GM18517 (cell line): Measurements from ENCODE around the gene LRRC75B.
"Not testable (repeated sequence)": the region's sequence is repeated elsewhere in the genome, so short reads cannot be mapped to it uniquely, and the experiment has no call there.

Experiments used
- ATAC-seq: cut with Tn5 transposase; IDR thresholded peaks from one replicate; pipeline ENCODE4 v1.9.1; 2021; ENCODE audit warnings: mild to moderate bottlenecking, moderate library complexity; ENCODE audit not compliant: unreplicated experiment

Gene LRRC75B

DNA sequence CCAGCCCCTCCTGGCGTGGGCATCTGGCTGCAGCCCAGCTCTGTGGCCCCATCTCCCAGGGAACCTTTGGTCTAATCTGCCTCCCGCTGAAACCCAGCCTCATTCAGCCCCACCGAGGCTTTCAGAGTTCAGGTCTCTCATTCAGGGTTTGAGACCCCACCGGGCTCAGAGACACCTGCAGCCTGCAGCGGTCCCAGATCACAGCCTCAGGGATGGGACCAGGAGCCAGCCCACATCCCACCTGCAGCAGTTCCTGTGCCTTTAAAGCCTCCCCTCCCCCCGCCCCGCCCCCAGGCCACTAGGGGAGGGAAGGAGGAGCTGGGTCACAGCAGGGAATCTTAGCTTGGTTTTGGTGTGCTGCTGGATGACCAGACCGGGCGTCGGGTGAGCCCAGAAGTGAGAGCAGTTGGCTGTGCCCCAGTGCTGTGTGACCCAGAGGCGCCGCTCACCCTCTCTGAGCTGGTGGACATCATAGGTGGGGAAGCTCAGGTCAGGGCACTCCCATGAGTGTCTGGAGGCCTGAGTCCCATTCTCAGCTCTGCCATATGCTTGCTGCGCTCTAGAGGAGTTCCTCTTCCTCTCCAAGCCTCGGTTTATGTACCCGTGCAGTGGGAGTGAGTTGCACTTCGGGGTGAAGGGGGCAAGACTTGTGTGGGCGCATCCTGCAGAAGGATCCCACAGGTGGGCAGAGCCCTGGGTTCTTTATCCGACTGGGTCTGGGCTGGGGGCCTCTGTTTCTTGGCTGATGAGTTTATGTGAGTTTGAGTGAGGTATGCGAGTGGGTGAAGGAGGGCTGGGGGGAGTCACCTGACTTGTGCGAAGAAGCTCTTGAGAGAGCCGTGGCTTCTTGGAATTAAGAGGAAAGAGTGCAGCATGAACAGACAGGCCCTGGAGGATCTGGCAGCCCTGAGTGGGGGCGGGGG, 10.2 kb upstream of the LRRC75B start, which contains the start of gene GGT1:
TSS of gene GGT1 (plus strand) at position 347 of the 923 bp plus-strand sequence. CDS start 7,889 bp downstream, outside the sequence.
- ATAC-seq, result not testable (repeated sequence)

DNA sequence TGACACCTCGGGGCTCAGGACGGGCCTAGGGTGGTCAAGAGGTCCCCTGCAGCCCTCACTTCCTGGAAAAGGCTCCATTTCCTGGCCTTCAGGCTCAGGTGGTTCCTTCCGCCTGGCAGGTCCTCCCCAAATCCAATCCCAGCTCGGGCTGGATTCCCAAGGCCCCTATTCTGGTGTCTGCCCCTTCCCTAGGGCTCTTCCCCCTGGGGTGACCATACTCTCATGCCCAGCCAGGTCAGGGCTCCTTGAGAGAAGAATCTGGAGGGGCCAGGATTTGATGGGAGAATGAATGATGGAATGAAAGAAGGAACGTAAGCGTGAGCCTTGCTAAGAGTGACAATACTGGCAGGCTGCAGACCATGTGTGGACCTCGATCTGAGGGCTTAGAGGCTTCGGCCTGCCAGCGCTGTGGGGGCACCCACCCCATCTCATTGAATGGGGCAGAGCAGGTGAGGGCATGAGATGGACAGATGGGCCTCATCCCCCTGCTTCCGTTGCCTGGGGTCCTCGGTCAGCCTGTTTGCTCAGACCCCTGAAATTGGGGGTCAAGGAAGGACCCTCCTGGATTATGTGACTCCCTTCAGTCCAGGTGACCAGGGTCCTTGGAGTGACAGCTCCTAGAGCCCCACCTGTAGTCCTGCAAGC, 9.4 kb upstream of the LRRC75B start:
- not testable (repeated sequence) for ATAC-seq

- ATAC-seq, result no peak
These were observed 8.6 kb upstream of the LRRC75B start for GRCh38 chr22:24601217-24602104.

GRCh38 chr22:24599958-24600715, 7.3 kb upstream of the LRRC75B start:
- ATAC-seq, result not testable (repeated sequence)

- no peak for ATAC-seq
These were observed 6.6 kb upstream of the LRRC75B start for GRCh38 chr22:24599514-24599913.

DNA sequence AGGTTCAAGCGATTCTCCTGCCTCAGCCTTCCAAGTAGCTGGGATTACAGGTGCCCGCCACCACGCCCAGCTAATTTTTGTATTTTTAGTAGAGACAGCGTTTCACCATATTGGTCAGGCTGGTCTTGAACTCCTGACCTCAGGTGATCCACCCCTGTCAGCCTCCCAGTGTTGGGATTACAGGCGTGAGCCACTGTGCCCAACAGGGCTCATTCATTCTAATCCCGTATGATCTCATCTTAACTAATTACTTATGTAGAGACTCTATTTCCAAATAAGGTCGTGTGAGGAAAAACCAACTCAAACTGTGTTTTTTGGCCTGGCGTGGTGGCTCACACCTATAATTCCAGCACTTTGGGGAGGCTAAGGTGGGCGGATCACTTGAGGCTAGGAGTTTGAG, 4.2 kb upstream of the LRRC75B start:
- ATAC-seq, result not testable (repeated sequence)

DNA sequence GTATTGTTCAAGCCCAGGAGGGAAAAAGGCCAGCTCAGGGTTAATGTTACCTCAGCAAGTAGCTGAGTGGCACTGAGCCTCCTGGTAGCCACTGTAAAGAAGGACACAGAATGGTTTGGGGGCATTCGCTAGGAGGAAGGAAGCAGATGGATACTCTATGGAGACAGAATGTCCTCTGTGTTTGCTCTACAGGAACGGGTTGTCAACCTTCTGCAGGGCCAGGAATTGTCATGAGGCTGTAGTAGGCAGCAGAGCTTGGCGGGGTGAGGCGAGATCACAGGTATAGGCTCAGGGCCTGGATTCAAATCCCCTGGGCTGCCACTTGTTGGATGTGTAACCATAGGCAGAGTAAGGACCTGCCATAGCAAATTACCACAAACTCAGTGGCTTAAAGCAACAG, 3.0 kb upstream of the LRRC75B start:
- ATAC-seq, result no peak

DNA sequence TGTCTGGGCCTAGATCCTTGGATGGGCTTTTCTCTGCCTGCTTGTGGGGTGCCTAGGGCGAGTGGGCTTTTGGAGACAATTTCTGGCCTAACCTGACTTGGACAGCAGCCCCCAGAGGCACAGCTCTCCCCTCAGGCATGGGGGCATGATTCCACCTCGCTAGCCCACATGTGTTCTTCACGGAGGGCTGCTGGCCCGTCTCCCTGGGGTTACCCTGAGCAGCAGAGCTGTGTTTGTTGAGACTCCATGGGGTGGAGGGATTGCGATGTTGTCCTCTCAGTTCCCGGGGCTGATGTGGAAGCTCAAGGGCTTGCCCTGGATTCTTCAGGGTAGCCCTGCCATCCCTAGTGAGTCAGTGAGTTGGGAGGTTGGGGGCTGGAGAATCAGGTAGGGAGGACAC, 2.4 kb upstream of the LRRC75B start:
- ATAC-seq, result no peak

- ATAC-seq, result no peak
These were observed 1.8 kb upstream of the LRRC75B start for GRCh38 chr22:24594569-24595120.

DNA sequence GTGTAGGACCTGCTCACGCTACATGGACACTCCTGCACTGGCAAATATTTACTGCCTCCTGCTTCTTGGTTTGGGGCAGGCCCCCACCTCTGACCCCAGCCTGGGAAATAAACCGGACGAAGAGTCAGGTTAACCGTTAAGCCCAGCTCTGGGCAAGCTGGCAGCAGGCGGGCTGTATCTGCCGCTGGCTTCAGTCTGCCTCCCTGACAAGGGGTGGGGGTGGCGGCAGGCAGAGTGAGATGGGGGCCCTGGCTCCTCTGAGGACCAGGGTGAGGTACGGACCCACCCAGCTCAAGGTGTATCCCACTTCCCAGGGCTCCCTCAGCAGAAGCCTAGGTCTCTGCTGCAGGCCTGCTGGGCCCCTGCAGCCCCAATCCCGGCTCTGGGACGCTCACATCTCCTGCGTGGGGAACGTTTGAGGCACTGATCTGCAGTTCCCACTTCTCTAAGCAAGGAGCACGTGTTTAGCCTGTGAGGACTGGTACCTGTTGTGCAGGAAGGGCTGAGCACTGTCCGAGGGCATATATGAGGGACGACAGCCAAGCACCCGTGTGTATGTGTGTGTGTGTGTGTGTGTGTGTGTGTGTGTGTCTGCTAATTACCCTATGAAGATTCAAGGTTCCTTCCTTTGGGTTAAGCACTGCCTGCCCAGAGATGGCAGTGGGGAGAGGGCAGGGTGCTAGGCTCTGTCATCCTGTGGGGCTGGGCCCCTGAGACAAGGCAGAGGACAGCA, 1.1 kb upstream of the LRRC75B start:
- no peak for ATAC-seq

GRCh38 chr22:24593559-24593835, 624 bp upstream of the LRRC75B start:
- ATAC-seq, result not testable (repeated sequence)

DNA sequence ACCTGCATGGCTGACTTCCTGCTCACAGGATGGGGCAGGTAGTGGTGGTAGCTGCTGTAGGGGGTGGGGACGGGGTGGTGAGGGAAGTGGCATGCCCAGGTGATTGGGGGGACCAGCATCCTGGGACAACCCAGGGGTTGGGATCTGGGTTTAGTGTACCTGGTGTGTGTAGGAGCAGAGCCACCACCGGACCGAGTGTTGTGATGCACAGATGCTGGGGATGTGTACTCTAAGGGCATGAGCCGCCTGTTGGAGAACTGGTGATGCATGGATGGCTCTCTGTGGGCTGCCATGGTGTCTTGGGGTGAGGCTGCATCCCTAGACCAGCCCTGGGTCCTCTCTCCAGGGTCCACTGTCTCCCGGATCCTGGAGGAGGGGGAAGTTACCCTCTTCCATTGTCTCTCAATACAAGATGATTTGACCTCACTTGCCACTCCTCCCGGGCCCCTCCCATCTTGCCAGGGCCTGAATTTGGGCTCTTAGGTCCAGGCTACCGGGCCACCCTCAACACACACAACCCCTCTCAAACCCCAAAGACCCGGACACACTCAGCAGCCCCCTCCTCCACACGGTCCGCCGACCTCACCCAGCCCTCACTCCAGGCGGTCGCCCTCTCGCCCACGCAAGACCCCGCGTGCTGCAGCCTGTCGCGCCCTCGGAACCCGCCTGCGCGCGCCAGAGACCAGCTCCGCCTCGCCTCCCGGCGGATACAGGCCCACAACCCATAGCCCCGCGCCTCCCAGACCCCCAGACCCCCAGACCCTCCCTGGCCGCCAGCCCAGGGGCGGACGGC, 619 bp downstream of the LRRC75B start:
- ATAC-seq, result no peak

DNA sequence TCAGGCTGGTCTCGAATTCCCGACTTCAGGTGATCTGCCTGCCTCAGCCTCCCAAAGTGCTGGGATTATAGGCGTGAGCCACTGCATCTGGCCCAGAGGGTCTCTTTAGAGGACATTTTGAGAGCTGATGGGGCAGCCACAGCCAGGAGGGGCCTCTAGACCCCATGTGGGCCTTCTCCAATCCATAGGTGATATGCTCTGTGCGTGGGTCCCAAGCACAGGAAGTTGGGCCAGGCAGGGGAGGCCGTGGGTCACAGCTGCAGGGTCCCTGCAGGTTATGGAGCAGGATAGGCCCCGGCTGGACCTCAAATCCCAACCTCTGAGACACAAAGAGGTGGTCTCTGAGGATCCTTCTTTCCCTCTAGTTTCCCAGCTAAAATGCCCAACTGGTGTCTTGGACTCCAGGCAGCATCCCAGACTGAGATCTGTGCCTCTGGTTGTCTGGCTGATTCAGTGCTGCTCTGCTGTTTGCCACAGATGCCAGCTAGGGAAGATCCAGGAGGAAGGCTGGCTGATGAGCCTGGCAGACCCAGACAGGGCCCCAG, 1.5 kb downstream of the LRRC75B start:
- no peak for ATAC-seq

GRCh38 chr22:24590596-24591173, 2.2 kb downstream of the LRRC75B start:
- no peak for ATAC-seq

GRCh38 chr22:24589518-24590030, 3.3 kb downstream of the LRRC75B start:
- no peak for ATAC-seq

DNA sequence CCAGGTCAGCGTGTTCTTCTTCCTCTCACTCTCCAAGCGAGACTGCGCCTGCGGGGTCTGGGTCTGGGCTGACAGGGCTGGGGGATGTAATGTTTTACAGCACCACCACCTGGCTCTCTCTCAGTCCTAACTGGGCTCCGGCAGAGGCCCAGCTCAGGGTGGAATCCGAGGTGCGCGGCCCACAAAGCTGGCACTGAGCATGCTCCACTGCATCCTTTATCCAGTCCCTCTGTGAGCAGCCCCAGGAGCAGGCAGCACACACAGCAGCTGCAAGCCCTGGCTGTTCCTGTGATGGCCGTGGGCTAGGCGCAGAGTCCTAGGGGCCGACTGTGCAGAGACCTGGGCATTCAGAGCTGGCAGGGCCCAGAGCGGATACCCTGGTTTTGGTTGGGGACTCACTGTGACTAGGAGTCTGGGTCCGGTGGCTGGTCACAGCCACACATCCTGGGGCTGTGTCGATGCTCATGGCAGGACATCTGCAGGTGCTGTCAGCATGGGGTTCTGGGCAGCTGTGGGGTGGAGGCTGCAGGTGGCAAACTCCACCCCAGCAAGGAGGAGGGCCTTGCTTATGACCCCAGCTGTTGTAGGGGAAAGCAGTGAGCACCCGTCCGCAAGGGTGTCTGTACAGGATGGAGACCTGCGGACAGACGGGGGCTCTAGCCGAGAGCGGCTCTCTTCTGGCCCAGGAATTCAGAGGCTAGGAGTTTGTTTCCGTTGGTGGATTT, 4.0 kb downstream of the LRRC75B start:
- ATAC-seq, result no peak

GRCh38 chr22:24588381-24588756, 4.5 kb downstream of the LRRC75B start:
- no peak for ATAC-seq
